Liver (tissue), 9 donors: ENCODE results near the gene UNKL. TPM values are rescaled to one million over a fixed set of nuclear protein-coding genes. Genes with fewer than 3 reads are reported as not detected.

Experiments used
- DNase-seq: peaks from one replicate; pipeline ENCODE4 v3.0.0-alpha.2; 2017; ENCODE audit warnings: low spot score
- H3K27ac ChIP-seq, 2 donors: one replicate each; pipeline ENCODE4 v1.7.0; 2013; ENCODE audit warnings: inconsistent platforms in 2 of 2, low read length in 2 of 2, control low read depth in 1 of 2, low read depth in 1 of 2, mild to moderate bottlenecking in 1 of 2
- H3K27me3 ChIP-seq, 4 donors: one replicate each; pipeline versions ENCODE4 v1.6.1 to v1.7.0; 2013; ENCODE audit warnings: low read length in 3 of 4, inconsistent platforms in 1 of 4, mild to moderate bottlenecking in 1 of 4, moderate library complexity in 1 of 4; ENCODE audit not compliant: control insufficient read depth in 4 of 4, insufficient read depth in 4 of 4
- H3K36me3 ChIP-seq, 4 donors: one replicate each; pipeline versions ENCODE4 v1.6.1 to v1.7.0; 2013; ENCODE audit warnings: low read length in 3 of 4, mild to moderate bottlenecking in 3 of 4, low read depth in 1 of 4, moderate library complexity in 1 of 4; ENCODE audit not compliant: control insufficient read depth in 4 of 4, insufficient read depth in 3 of 4
- H3K4me1 ChIP-seq, 4 donors: one replicate each; pipeline versions ENCODE4 v1.6.1 to v1.7.0; 2013; ENCODE audit warnings: low read length in 3 of 4, mild to moderate bottlenecking in 3 of 4, moderate library complexity in 1 of 4; ENCODE audit not compliant: control insufficient read depth in 4 of 4, insufficient read depth in 4 of 4
- H3K4me3 ChIP-seq, 3 donors: one replicate each; pipeline versions ENCODE4 v1.6.1 to v1.7.0; 2013; ENCODE audit warnings: low read length in 3 of 3, control low read depth in 1 of 3, low read depth in 1 of 3, mild to moderate bottlenecking in 1 of 3
- H3K9ac ChIP-seq, 2 donors: one replicate each; pipeline ENCODE4 v1.7.0; 2013; ENCODE audit warnings: low read length in 2 of 2, mild to moderate bottlenecking in 2 of 2, moderate library complexity in 2 of 2, control low read depth in 1 of 2, low read depth in 1 of 2
- H3K9me3 ChIP-seq, 4 donors: one replicate each; pipeline versions ENCODE4 v1.6.1 to v1.7.0; 2013; ENCODE audit warnings: low read length in 3 of 4; ENCODE audit not compliant: control insufficient read depth in 4 of 4
- CTCF ChIP-seq: fragments of 150-350 bp; IDR thresholded peaks from 2 replicates; pipeline ENCODE4 v1.5.1; 2017; ENCODE audit warnings: improper control_type of control experiment, low read depth, low read length; ENCODE audit not compliant: missing input control
- EGR1 ChIP-seq, 2 donors: IDR thresholded peaks; 2 replicates each; pipeline ENCODE4 v1.6.1; 2016 to 2018; ENCODE audit warnings: antibody characterized with exemption in 2 of 2, low read depth in 2 of 2
- FOXA1 ChIP-seq: IDR thresholded peaks from 2 replicates; pipeline ENCODE4 v1.6.1; 2016; ENCODE audit warnings: antibody characterized with exemption
- FOXA2 ChIP-seq: IDR thresholded peaks from 2 replicates; pipeline ENCODE4 v1.6.1; 2016; ENCODE audit warnings: antibody characterized with exemption
- GABPA ChIP-seq, 2 donors: IDR thresholded peaks in 1 of 2; conservative IDR thresholded peaks in 1 of 2; 2 replicates each; pipeline ENCODE4 v1.6.1; 2016; ENCODE audit warnings: antibody characterized with exemption in 2 of 2, mild to moderate bottlenecking in 1 of 2, moderate library complexity in 1 of 2
- HNF4A ChIP-seq, 2 donors: conservative IDR thresholded peaks; 2 replicates each; pipeline ENCODE4 v1.6.1; 2016; ENCODE audit warnings: antibody characterized with exemption in 2 of 2, mild to moderate bottlenecking in 2 of 2
- JUND ChIP-seq, 2 donors: IDR thresholded peaks; 2 replicates each; pipeline ENCODE4 v1.6.1; 2016; ENCODE audit warnings: antibody characterized with exemption in 2 of 2
- MAX ChIP-seq: IDR thresholded peaks from 2 replicates; pipeline ENCODE4 v1.6.1; 2016; ENCODE audit warnings: antibody characterized with exemption
- RAD21 ChIP-seq, 2 donors: IDR thresholded peaks; 2 replicates each; pipeline ENCODE4 v1.6.1; 2016; ENCODE audit warnings: antibody characterized with exemption in 2 of 2, mild to moderate bottlenecking in 2 of 2
- REST ChIP-seq: IDR thresholded peaks from 2 replicates; pipeline ENCODE4 v1.6.1; 2016; ENCODE audit warnings: antibody characterized with exemption, mild to moderate bottlenecking
- RXRA ChIP-seq, 2 donors: IDR thresholded peaks; 2 replicates each; pipeline ENCODE4 v1.6.1; 2017 to 2018; ENCODE audit warnings: antibody characterized with exemption in 2 of 2, mild to moderate bottlenecking in 1 of 2
- SP1 ChIP-seq: IDR thresholded peaks from 2 replicates; pipeline ENCODE4 v1.6.1; 2018; ENCODE audit warnings: antibody characterized with exemption, mild to moderate bottlenecking
- TAF1 ChIP-seq: conservative IDR thresholded peaks from 2 replicates; pipeline ENCODE4 v1.6.1; 2016; ENCODE audit warnings: antibody characterized with exemption, mild to moderate bottlenecking
- YY1 ChIP-seq: IDR thresholded peaks from 2 replicates; pipeline ENCODE4 v1.6.1; 2016; ENCODE audit warnings: antibody characterized with exemption, mild to moderate bottlenecking
- ZBTB33 ChIP-seq: IDR thresholded peaks from 2 replicates; pipeline ENCODE4 v1.6.1; 2016; ENCODE audit warnings: antibody characterized with exemption
- WGBS: extraction: QIAGEN DNeasy Blood & Tissue Kit; methylation state at CpG from one replicate; pipeline ENCODE4 v1.1.7; 2013; 5-methylcytosine and 5-hydroxymethylcytosine counted together
- polyA plus RNA-seq, 2 donors: library from polyadenylated mRNA; stranded (reverse) in 1 of 2; unstranded in 1 of 2; fragments of 200-250 nt in 1 of 2; fragments of >200 nt in 1 of 2; fragmentation: Nextera tagmentation in 1 of 2; extraction: Ambion mirVana in 1 of 2; gene quantifications; one replicate each; pipeline versions ENCODE4 v1.2.1 to v1.2.3, GENCODE V29; 2013 to 2015
- total RNA-seq, 2 donors: library from RNA; depleted of rRNA; stranded (reverse); fragments of >200 nt; gene quantifications; one replicate each; pipeline ENCODE4 v1.2.3, GENCODE V29; 2014
- TF ChIP-seq, protein P1 (sequence below): IDR thresholded peaks from 2 replicates; pipeline ENCODE4 v1.6.1; 2016; ENCODE audit warnings: antibody characterized with exemption
- donor health status: healthy.
- donor health status: healthy.
- donor health status: healthy.
- donor health status: healthy.
- donor health status: healthy.

The UNKL gene
- total and polyA plus RNA-seq, 4 donors, result 3.5 to 14.7 (median 6.6) TPM

DNA sequence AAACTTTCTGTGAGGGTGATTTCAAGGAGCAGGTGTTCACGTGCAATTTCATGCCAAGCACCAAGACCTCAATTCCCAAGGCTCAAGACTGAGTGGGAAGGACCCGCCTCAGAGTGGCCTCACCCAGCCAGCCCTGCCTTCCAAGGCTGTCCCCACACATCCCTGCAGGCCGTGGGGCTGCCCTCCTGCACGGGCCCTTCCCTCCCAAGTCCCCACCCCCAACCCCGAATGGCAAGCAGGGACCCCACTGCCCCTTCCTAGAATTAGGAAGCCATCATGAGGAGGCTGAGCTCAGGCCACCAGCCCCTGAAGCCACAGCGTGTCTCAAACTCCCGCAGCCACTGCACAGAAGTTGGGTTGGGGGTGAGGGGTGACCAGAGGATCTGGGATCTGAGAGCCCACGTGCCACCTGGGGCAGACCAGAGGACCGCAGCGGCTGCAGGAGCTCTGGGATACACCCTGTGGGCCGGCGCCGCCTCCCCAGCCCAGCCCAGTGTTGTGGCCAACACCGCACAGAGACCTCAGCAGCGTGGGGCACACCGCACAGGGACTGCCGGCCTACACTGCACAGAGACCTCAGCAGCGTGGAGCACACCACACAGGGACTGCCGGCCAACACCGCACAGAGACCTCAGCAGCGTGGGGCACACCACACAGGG lies 42.1 kb downstream of the UNKL start:
- Histone ChIP-seq H3K4me1 (no peaks in the 10 kb centered on the region), H3K36me3 (peaks cover 0 to 27% (median 5%) of the 10 kb centered on the region in 4 donors), H3K4me3 (no peak overlapping the region), H3K27ac (no peak overlapping the region), H3K27me3 (no peaks in the 10 kb centered on the region), H3K9me3 (no peaks in the 10 kb centered on the region), H3K9ac (no peak overlapping the region)
- TF ChIP-seq MAX, result no peak
- WGBS, result 97% methylated on average over 17 of the region's 21 CpGs
- no peak for DNase-seq

DNA sequence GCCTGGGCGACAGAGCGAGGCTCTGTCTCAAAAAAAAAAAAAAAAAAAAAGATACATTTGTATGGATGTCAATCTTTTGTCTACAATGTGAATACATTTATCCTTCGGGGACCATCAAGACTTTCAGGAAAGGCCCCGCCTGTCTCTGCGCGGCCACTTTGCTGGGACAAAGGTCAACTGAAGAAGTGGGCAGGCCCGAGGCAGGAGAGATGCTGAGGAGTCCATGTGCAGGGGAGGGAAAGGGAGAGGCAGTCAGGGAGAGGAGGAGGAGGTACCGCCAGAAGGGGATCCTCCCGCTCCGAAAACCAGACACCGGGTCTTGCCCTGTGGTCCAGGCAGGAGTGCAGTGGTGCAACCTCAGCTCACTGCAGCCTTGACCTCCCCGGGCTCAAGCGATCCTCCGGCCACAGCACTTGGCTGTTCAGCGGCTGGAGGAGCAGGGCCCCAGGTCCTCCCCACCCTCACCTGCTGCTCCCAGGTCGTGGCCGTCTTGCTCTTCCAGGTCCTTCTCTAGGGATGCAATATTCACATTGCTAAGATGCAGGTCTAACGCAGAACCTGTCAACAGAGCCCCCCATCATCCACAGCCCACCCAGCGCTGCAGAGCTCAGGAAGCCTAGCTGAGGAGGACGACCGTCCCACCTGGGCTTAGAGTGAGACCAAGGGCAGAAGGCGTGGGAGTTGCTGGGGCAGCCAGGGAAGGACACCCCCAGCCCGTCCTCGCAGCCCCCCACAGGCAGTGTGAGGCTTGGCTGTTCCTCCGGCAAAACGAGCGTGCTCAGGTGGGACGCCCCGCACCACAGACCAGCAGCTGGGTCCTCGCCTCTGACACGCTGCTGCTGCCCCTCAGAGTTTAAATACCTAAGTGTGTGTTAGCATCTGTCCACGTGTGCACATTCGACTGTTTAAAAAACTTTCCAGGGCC lies 43.2 kb downstream of the UNKL start:
- Histone ChIP-seq H3K4me3 (no peak overlapping the region), H3K9me3 (no peaks in the 10 kb centered on the region), H3K9ac (no peak overlapping the region), H3K4me1 (no peaks in the 10 kb centered on the region), H3K27ac (no peak overlapping the region), H3K27me3 (no peaks in the 10 kb centered on the region), H3K36me3 (peaks cover 0 to 35% (median 8%) of the 10 kb centered on the region in 4 donors)
- no peak for DNase-seq
- no peak for TF ChIP-seq ZBTB33
- no peak for TF ChIP-seq YY1
- no peak for TF ChIP-seq FOXA2
- no peak for TF ChIP-seq HNF4A (conservative IDR thresholded peaks at IDR 0.05)
- no peak for TF ChIP-seq CTCF
- no peak for TF ChIP-seq REST
- no peak for TF ChIP-seq FOXA1
- TF ChIP-seq GABPA (IDR thresholded peaks at IDR 0.05 in 1 of 2, conservative IDR thresholded peaks at IDR 0.05 in 1 of 2), result no peak
- TF ChIP-seq RXRA (IDR thresholded peaks at IDR 0.05), result no peak
- TF ChIP-seq TAF1, result no peak
- TF ChIP-seq SP1, result no peak
- no peak for TF ChIP-seq JUND (IDR thresholded peaks at IDR 0.05)
- TF ChIP-seq, protein P1, sequence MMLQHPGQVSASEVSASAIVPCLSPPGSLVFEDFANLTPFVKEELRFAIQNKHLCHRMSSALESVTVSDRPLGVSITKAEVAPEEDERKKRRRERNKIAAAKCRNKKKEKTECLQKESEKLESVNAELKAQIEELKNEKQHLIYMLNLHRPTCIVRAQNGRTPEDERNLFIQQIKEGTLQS, result no peak
- no peak for TF ChIP-seq MAX
- no peak for TF ChIP-seq EGR1 (IDR thresholded peaks at IDR 0.05; ENCODE audit: low read depth in 2 of 2)
- TF ChIP-seq RAD21 (IDR thresholded peaks at IDR 0.05), result no peak
- 95% methylated on average over 33 of the region's 33 CpGs for WGBS
